CD4-positive, alpha-beta T cell treated with Interleukin-4 for 4 hours (primary cell): ENCODE data around the gene NEU4.

Experiments
- DNase-seq: peaks from one replicate; pipeline ENCODE4 v3.0.0-alpha.2; 2020

The NEU4 gene

GRCh38 chr2:241854342-241855244 is 45.6 kb downstream of the NEU4 start:
- DNase-seq: no peak

GRCh38 chr2:241855245-241855887 is 46.4 kb downstream of the NEU4 start:
- DNase-seq: no peak

GRCh38 chr2:241855888-241856422 is 47.0 kb downstream of the NEU4 start:
- DNase-seq: no peak

- DNase-seq: no peak
Observed at GRCh38 chr2:241857041-241857541, 48.1 kb downstream of the NEU4 start.

- DNase-seq: no peak
Observed at GRCh38 chr2:241857572-241858121, 48.7 kb downstream of the NEU4 start.

GRCh38 chr2:241858206-241859016 is 49.4 kb downstream of the NEU4 start, which contains the start of gene PDCD1:
Gene PDCD1 (minus strand): TSS chr2:241858894. CDS start chr2:241858838, 56 bp downstream.
- DNase-seq: peak; percentile 57

GRCh38 chr2:241859017-241859435 is 50.0 kb downstream of the NEU4 start:
- no peak for DNase-seq

- peak; percentile 45 for DNase-seq
Observed at GRCh38 chr2:241859436-241860183, 50.6 kb downstream of the NEU4 start.

- no peak for DNase-seq
Observed at GRCh38 chr2:241860184-241861078, 51.4 kb downstream of the NEU4 start.

- no peak for DNase-seq
Observed at GRCh38 chr2:241861264-241861663, 52.3 kb downstream of the NEU4 start.

GRCh38 chr2:241862093-241862492 is 53.1 kb downstream of the NEU4 start:
- DNase-seq: no peak

GRCh38 chr2:241862775-241863535 is 54.0 kb downstream of the NEU4 start:
- no peak for DNase-seq

GRCh38 chr2:241863536-241863954 is 54.6 kb downstream of the NEU4 start:
- DNase-seq: peak; percentile 45

- DNase-seq: no peak
Observed at GRCh38 chr2:241864168-241864849, 55.3 kb downstream of the NEU4 start.

GRCh38 chr2:241864850-241865213 is 55.8 kb downstream of the NEU4 start:
- DNase-seq: no peak

GRCh38 chr2:241865416-241865956 is 56.5 kb downstream of the NEU4 start:
- DNase-seq: no peak

- no peak for DNase-seq
Observed at GRCh38 chr2:241865957-241866789, 57.2 kb downstream of the NEU4 start.
